Stimulated activated naive CD8-positive, alpha-beta T cell treated with anti-CD3 and anti-CD28 coated beads, Interleukin-15, amount 100 ng/mL, for 72 hours (primary cell): ENCODE results near the gene CTBP2.
"Not testable (repeated sequence)": the region's sequence is repeated elsewhere in the genome, so short reads cannot be mapped to it uniquely, and the experiment has no call there.

Experiments used
- ATAC-seq: fragments of 150-1000 bp; cut with Tn5 transposase; 2 replicates; pipeline ENCODE4 v1.10.0; 2021; ENCODE audit warnings: mild to moderate bottlenecking, moderate library complexity
- DNase-seq, 2 donors: peaks; one replicate each; pipeline ENCODE4 v3.0.0; 2021 to 2022
- H3K27ac Mint-ChIP-seq, 2 donors: one replicate each; pipeline ENCODE4 v1.8.0; 2022; ENCODE audit warnings: mild to moderate bottlenecking in 2 of 2, mixed read lengths in 2 of 2, moderate library complexity in 2 of 2
- H3K27me3 Mint-ChIP-seq: one replicate; pipeline ENCODE4 v1.8.0; 2022; ENCODE audit warnings: mixed read lengths
- H3K4me1 Mint-ChIP-seq: one replicate; pipeline ENCODE4 v1.8.0; 2022; ENCODE audit warnings: mild to moderate bottlenecking, mixed read lengths
- H3K4me3 Mint-ChIP-seq, 2 donors: one replicate each; pipeline ENCODE4 v1.8.0; 2022; ENCODE audit warnings: mild to moderate bottlenecking in 2 of 2, mixed read lengths in 2 of 2, moderate library complexity in 1 of 2
- H3K9me3 Mint-ChIP-seq, 2 donors: one replicate each; pipeline ENCODE4 v1.8.0; 2022; ENCODE audit warnings: mixed read lengths in 2 of 2

Gene CTBP2

GRCh38 chr10:125192005-125192404 lies 31.6 kb upstream of the CTBP2 start:
- no peak for ATAC-seq
- Mint-ChIP-seq H3K27me3 (peaks cover 7% of the 10 kb centered on the region), H3K4me1 (no peaks in the 10 kb centered on the region)

GRCh38 chr10:125190946-125191345 lies 30.6 kb upstream of the CTBP2 start:
- ATAC-seq (no peak), DNase-seq (no peak)
- no peaks in the 10 kb centered on the region for H3K9me3 Mint-ChIP-seq
- H3K4me1 Mint-ChIP-seq, result no peaks in the 10 kb centered on the region
- H3K27ac Mint-ChIP-seq, result no peak overlapping the region
- no peak overlapping the region for H3K4me3 Mint-ChIP-seq
- H3K27me3 Mint-ChIP-seq, result peaks cover 7% of the 10 kb centered on the region

More at GRCh38 chr10:125192005-125192404, 31.6 kb upstream of the CTBP2 start:
- Mint-ChIP-seq H3K27ac (no peak overlapping the region), H3K9me3 (no peaks in the 10 kb centered on the region), H3K4me3 (no peak overlapping the region)
- DNase-seq, result no peak

DNA sequence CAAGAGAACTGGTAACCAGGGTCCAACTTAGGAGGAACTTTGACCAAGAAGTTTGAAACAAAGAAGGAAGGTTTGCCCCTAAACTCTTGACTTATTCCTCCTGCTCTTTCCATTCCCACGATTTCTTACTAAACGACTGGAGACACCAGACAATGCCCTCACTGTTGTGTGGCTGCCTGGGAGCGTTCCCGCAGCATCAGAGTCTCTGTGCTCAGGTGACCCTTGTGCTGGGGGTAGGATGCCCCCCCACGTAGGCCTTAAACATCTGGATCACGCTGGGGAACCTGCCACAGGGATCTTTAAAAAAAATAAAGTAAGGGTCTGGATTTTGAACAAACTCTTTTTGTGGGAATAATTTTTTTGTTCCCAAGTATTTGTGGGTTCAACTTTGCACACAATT lies 30.1 kb upstream of the CTBP2 start:
- ATAC-seq, result no peak
- H3K4me1 Mint-ChIP-seq, result no peaks in the 10 kb centered on the region
- no peak overlapping the region for H3K4me3 Mint-ChIP-seq
- no peaks in the 10 kb centered on the region for H3K9me3 Mint-ChIP-seq
- H3K27ac Mint-ChIP-seq, result no peak overlapping the region
- DNase-seq, result no peak
- H3K27me3 Mint-ChIP-seq, result peaks cover 12% of the 10 kb centered on the region

GRCh38 chr10:125189162-125189561 lies 28.8 kb upstream of the CTBP2 start:
- Mint-ChIP-seq H3K27ac (no peak overlapping the region), H3K4me1 (no peaks in the 10 kb centered on the region), H3K9me3 (no peaks in the 10 kb centered on the region), H3K27me3 (peaks cover 18% of the 10 kb centered on the region), H3K4me3 (no peak overlapping the region)
- DNase-seq, result no peak
- ATAC-seq, result no peak

DNA sequence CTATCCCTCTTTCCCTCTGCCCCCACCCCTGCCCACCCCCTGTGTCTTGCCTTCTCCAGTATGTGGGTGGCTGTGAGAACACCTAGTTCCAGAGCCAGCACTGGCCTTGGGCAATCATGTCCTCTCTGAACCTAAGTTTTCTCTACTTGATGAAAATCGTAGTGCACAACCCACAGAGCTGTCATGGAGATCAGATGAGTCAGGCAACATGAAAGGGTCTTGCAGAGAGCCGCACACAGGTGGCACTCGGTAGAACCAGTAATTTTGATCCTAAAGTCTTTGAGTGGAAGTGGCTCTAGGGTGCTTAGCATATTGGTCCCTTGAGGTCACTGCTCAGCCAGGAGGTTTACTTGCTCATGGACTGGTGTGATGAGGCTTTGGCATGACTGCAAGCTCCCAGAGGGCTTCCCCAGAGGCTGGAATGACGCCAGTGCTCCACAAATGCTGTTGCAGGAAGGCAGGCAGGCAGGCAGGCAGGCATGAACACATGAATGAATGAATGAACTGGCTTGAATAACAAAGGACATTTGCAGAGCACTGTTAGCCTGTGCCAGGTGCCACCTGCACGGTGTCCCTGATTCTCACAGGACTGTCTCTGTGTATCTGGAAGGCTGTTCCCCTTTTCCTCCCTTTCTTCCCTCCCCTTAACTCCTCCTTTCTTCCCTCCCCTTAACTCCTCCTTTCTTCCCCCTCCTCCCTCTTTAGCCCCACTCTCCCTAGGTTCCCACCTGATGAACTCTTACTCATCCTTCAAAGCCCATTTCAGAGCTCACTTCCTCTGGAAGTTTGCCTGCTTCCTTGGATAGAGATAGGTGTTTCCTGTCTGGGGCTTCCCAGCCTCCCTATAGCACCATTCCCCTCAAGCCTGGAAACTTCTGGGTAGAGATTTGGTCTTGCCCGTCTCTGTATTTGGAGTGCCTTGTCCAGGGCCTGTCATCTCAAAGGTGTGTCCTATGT lies 27.2 kb upstream of the CTBP2 start:
- DNase-seq, result no peak
- peaks cover 29% of the 10 kb centered on the region for H3K27me3 Mint-ChIP-seq
- peaks cover 0 to 9% of the 10 kb centered on the region in 2 donors for H3K9me3 Mint-ChIP-seq
- ATAC-seq, result no peak
- no peaks in the 10 kb centered on the region for H3K4me1 Mint-ChIP-seq
- no peak overlapping the region for H3K4me3 Mint-ChIP-seq
- H3K27ac Mint-ChIP-seq, result no peak overlapping the region

DNA sequence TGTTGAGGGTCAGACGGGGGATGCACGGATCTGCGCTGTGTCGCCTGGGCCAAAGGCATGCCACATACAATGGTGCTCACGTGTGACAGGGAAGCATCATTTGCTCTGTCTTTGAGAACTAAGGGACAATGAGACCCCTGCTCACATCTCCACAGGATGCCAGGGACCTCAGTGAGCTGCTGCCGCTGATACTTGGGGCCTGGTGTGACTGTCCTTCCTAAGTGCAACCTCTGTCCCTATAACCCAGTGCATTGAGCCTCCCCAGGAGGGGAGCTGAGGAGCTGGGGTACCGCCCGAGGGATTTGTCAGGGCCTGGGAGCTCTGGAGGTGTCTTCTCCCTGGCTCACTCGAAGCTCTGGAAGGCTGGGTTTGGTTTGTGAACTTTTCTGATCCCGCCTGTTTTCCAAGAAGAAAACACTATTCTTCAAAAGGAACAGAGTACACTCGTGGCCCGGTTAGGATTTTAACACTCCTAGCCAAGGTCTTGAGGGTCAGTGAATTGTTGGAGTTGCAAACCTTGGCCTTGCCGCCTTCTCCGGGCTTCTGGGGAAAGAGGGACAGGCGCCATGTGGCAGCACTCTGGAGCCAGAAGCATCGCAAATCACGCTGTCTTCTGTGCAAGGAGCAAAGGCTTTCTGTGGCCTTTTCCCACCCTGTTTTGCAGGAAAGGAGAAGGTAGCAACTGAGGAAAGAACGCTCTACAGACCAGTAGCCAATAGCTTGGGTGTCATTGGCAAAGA lies 26.2 kb upstream of the CTBP2 start:
- Mint-ChIP-seq H3K27ac (no peak overlapping the region), H3K4me1 (no peaks in the 10 kb centered on the region), H3K4me3 (no peak overlapping the region), H3K27me3 (peaks cover 38% of the 10 kb centered on the region), H3K9me3 (peaks cover 0 to 15% of the 10 kb centered on the region in 2 donors)
- ATAC-seq (no peak), DNase-seq (no peak)

- H3K4me1 Mint-ChIP-seq, DNase-seq: not testable (repeated sequence)
Observed at GRCh38 chr10:125179107-125179506, 18.7 kb upstream of the CTBP2 start.

GRCh38 chr10:125177641-125178640 lies 17.6 kb upstream of the CTBP2 start:
- Mint-ChIP-seq H3K4me1 (no peaks in the 10 kb centered on the region), H3K27me3 (peaks cover 38% of the 10 kb centered on the region), H3K9me3 (peaks cover 14 to 26% of the 10 kb centered on the region in 2 donors), H3K4me3 (no peak overlapping the region), H3K27ac (no peak overlapping the region)
- ATAC-seq (no peak), DNase-seq (no peak)

More at GRCh38 chr10:125179107-125179506, 18.7 kb upstream of the CTBP2 start:
- H3K4me3 Mint-ChIP-seq, ATAC-seq, H3K27ac Mint-ChIP-seq: not testable (repeated sequence)
- Mint-ChIP-seq H3K27me3 (peaks cover 45% of the 10 kb centered on the region), H3K9me3 (peaks cover 14 to 33% of the 10 kb centered on the region in 2 donors)

- DNase-seq (no peak), ATAC-seq (no peak)
- H3K27ac Mint-ChIP-seq, result no peak overlapping the region
- H3K4me3 Mint-ChIP-seq, result no peak overlapping the region
- H3K4me1 Mint-ChIP-seq, result no peaks in the 10 kb centered on the region
- peaks cover 29% of the 10 kb centered on the region for H3K27me3 Mint-ChIP-seq
- peaks cover 14% of the 10 kb centered on the region in 2 donors for H3K9me3 Mint-ChIP-seq
Observed at GRCh38 chr10:125175807-125176206, 15.4 kb upstream of the CTBP2 start.

GRCh38 chr10:125174360-125174759 lies 14.0 kb upstream of the CTBP2 start:
- peaks cover 33% of the 10 kb centered on the region for H3K27me3 Mint-ChIP-seq
- H3K9me3 Mint-ChIP-seq, result peaks cover 10 to 14% of the 10 kb centered on the region in 2 donors
- DNase-seq, result no peak
- no peak overlapping the region for H3K27ac Mint-ChIP-seq
- no peaks in the 10 kb centered on the region for H3K4me1 Mint-ChIP-seq
- H3K4me3 Mint-ChIP-seq, result no peak overlapping the region
- no peak for ATAC-seq

GRCh38 chr10:125172694-125173093 lies 12.3 kb upstream of the CTBP2 start:
- H3K27ac Mint-ChIP-seq, result no peak overlapping the region

DNA sequence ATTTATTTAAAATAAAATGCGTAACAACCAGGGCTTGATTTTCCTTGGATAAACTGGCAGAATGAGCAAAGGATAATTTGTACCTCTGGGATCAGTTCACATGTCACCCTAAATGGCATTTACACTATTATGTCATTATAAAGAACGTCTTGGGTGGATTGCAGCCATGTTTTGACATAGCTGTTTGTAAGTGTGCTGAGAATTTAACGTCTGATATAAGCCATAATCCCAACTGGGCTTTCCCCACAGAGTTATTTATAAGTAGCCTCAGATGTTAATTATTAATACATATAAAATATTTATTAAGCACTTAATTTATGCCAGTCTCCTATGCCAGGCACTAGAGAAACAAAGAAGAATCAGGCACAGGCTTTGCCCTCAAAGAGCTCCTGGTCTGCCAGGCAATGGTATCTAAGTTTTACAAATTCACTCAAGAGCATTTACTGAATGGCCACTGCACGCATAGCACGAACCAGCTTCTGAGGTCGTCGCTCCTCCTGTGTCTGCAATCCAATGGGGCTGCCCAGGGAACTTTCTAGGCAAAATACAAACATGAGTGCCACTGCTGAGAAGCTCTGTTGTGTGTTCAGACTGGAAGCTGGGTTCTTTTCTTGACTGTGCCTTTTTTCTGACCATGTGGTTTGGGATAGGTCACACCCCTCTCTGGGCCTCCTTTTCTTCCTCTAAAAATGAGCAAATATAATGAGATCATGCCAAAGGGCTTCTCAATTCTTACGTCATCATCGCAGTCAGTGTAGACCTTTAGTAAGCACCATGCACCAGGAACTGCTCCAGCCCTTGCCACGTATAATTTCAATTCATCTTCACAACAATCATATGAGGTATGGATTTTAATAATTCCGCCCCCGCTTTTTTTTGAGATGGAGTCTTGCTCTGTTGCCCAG lies 11.3 kb upstream of the CTBP2 start:
- ATAC-seq, result no peak

More at GRCh38 chr10:125172694-125173093, 12.3 kb upstream of the CTBP2 start:
- Mint-ChIP-seq H3K4me1 (no peaks in the 10 kb centered on the region), H3K9me3 (peaks cover 10 to 14% of the 10 kb centered on the region in 2 donors), H3K4me3 (no peak overlapping the region), H3K27me3 (peaks cover 33% of the 10 kb centered on the region)
- DNase-seq, result no peak
- no peak for ATAC-seq

GRCh38 chr10:125169915-125170314 lies 9.6 kb upstream of the CTBP2 start:
- DNase-seq (no peak), ATAC-seq (peak; percentile 20)
- H3K4me1 Mint-ChIP-seq, result no peaks in the 10 kb centered on the region
- no peak overlapping the region for H3K27ac Mint-ChIP-seq
- H3K4me3 Mint-ChIP-seq, result no peak overlapping the region
- H3K27me3 Mint-ChIP-seq, result peaks cover 28% of the 10 kb centered on the region
- H3K9me3 Mint-ChIP-seq, result no peaks in the 10 kb centered on the region

More for the DNA sequence above, 11.3 kb upstream of the CTBP2 start:
- peaks cover 6 to 10% of the 10 kb centered on the region in 2 donors for H3K9me3 Mint-ChIP-seq
- H3K27ac Mint-ChIP-seq, result no peak overlapping the region
- H3K4me1 Mint-ChIP-seq, result no peaks in the 10 kb centered on the region
- DNase-seq, result no peak
- peaks cover 33% of the 10 kb centered on the region for H3K27me3 Mint-ChIP-seq
- no peak overlapping the region for H3K4me3 Mint-ChIP-seq

GRCh38 chr10:125169279-125169678 lies 8.9 kb upstream of the CTBP2 start:
- Mint-ChIP-seq H3K27me3 (peaks cover 26% of the 10 kb centered on the region), H3K9me3 (no peaks in the 10 kb centered on the region), H3K4me3 (no peak overlapping the region), H3K4me1 (no peaks in the 10 kb centered on the region), H3K27ac (no peak overlapping the region)
- no peak for ATAC-seq
- no peak for DNase-seq
